HCT116 (cell line): ENCODE results near the gene RET. TPM values are rescaled to one million over a fixed set of nuclear protein-coding genes. Genes with fewer than 3 reads are reported as not detected.

ENCODE experiments used
- ATAC-seq: fragments of 200-7000 bp; cut with Tn5 transposase; 2 replicates; pipeline ENCODE4 v1.9.1; 2020; ENCODE audit warnings: mild to moderate bottlenecking, moderate library complexity
- BruUV-seq: library from RNA; stranded (reverse); fragments of 400-500 nt; replicated peaks from 2 replicates; lab custom pipeline; 2021; lab: Mats Ljungman, UMichigan
- CTCF ChIA-PET: fragments of 300-600 bp; sonication (Branson Sonifier 250); formaldehyde crosslinking; loops from one replicate; lab custom pipeline; 2021; ENCODE audit warnings: antibody characterized with exemption; lab: Charles Lee
- POLR2A ChIA-PET: fragments of 300-600, 350-600 bp; sonication (Branson Sonifier 250); formaldehyde crosslinking; loops from one replicate; lab custom pipeline; 2021; ENCODE audit warnings: antibody characterized with exemption; lab: Charles Lee
- RAD21 ChIA-PET, 2 experiments: fragments of 300-600 bp; sonication (Branson Sonifier 250); formaldehyde crosslinking; loops; one replicate each; lab custom pipeline; 2023; ENCODE audit warnings: low total read pairs in 2 of 2; ENCODE audit not compliant: uncharacterized antibody in 2 of 2, unreplicated experiment in 2 of 2, low non-redundant PET in 1 of 2; lab: Charles Lee
- DNase-seq: peaks from one replicate; pipeline ENCODE4 v3.0.0-alpha.2; 2010; ENCODE audit warnings: low read depth, low spot score
- H2AFZ ChIP-seq: fragments of 200-600 bp; shearing (Covaris generic), sonication (generic); 2 replicates; pipeline ENCODE4 v1.6.1; 2017; ENCODE audit warnings: low read depth, mixed run types, mixed read lengths, antibody characterized with exemption, low read length; ENCODE audit not compliant: poor library complexity, severe bottlenecking
- H3K27ac ChIP-seq: 2 replicates; pipeline ENCODE4 v1.5.1; 2012; ENCODE audit warnings: low read depth, low read length
- H3K27me3 ChIP-seq: fragments of 200-600 bp; sonication (generic); 2 replicates; pipeline ENCODE4 v1.6.1; 2016; ENCODE audit warnings: mixed run types, low read length, mixed read lengths; ENCODE audit not compliant: insufficient read depth
- H3K36me3 ChIP-seq, 2 experiments: fragments of 200-500 bp in 1 of 2; fragments of 200-600 bp in 1 of 2; sonication (Bioruptor generic) in 1 of 2; sonication (generic) in 1 of 2; 2 replicates each; pipeline versions ENCODE4 v1.5.1 to v1.6.1; 2014 to 2016; ENCODE audit warnings: low read length in 2 of 2, inconsistent platforms in 1 of 2, mixed read lengths in 1 of 2, mixed run types in 1 of 2; ENCODE audit not compliant: insufficient read depth in 2 of 2, control insufficient read depth in 1 of 2
- H3K4me1 ChIP-seq, 2 experiments: fragments of 200-600 bp in 1 of 2; sonication (generic) in 1 of 2; 2 replicates each; pipeline versions ENCODE4 v1.5.1 to v1.6.1; 2012 to 2017; ENCODE audit warnings: low read length in 2 of 2, inconsistent platforms in 1 of 2, mild to moderate bottlenecking in 1 of 2, mixed read lengths in 1 of 2, mixed run types in 1 of 2, moderate library complexity in 1 of 2; ENCODE audit not compliant: insufficient read depth in 2 of 2, control insufficient read depth in 1 of 2
- H3K4me2 ChIP-seq: fragments of 200-600 bp; sonication (generic); 2 replicates; pipeline ENCODE4 v1.6.1; 2017; ENCODE audit warnings: mixed run types, low read length, mixed read lengths
- H3K4me3 ChIP-seq, 2 experiments: fragments of 200-600 bp in 1 of 2; sonication (generic) in 1 of 2; replicated peaks in 1 of 2; 2 replicates each; pipeline ENCODE4 v1.5.1; 2011 to 2016; ENCODE audit warnings: low read length in 2 of 2, control low read depth in 1 of 2, low read depth in 1 of 2, mild to moderate bottlenecking in 1 of 2, mixed read lengths in 1 of 2, mixed run types in 1 of 2
- H3K79me2 ChIP-seq: fragments of 200-600 bp; sonication (generic); 2 replicates; pipeline ENCODE4 v1.6.1; 2017; ENCODE audit warnings: mild to moderate bottlenecking, mixed run types, low read length, moderate library complexity, mixed read lengths; ENCODE audit not compliant: insufficient read depth
- H3K9ac ChIP-seq: fragments of 200-600 bp; sonication (generic); 2 replicates; pipeline ENCODE4 v1.6.1; 2016; ENCODE audit warnings: low read length, mixed read lengths
- H3K9me2 ChIP-seq: fragments of 200-600 bp; sonication (generic), shearing (Covaris generic); 2 replicates; pipeline ENCODE4 v1.6.1; 2017; ENCODE audit warnings: mixed run types, mild to moderate bottlenecking, moderate library complexity; ENCODE audit not compliant: insufficient read depth
- H3K9me3 ChIP-seq, 2 experiments: fragments of 200-500 bp in 1 of 2; fragments of 200-600 bp in 1 of 2; sonication (Bioruptor generic) in 1 of 2; sonication (generic) in 1 of 2; 2 replicates each; pipeline ENCODE4 v1.6.1; 2014 to 2017; ENCODE audit warnings: low read length in 2 of 2, mixed read lengths in 2 of 2, inconsistent platforms in 1 of 2, low read depth in 1 of 2, mild to moderate bottlenecking in 1 of 2, mixed run types in 1 of 2, moderate library complexity in 1 of 2; ENCODE audit not compliant: control insufficient read depth in 1 of 2, insufficient read depth in 1 of 2
- H4K20me1 ChIP-seq: fragments of 200-600 bp; sonication (generic), shearing (Covaris generic); 2 replicates; pipeline ENCODE4 v1.6.1; 2017; ENCODE audit warnings: mixed run types, mild to moderate bottlenecking, moderate library complexity; ENCODE audit not compliant: insufficient read depth
- ATF3 ChIP-seq: IDR thresholded peaks from 2 replicates; pipeline ENCODE4 v1.6.1; 2012
- CBX3 ChIP-seq: IDR thresholded peaks from 2 replicates; pipeline ENCODE4 v1.6.1; 2012; ENCODE audit warnings: low read depth
- EZH2 ChIP-seq: fragments of 200-600 bp; sonication (generic); IDR thresholded peaks from 2 replicates; pipeline ENCODE4 v1.6.1; 2017; ENCODE audit warnings: antibody characterized with exemption, mixed run types
- FOSL1 ChIP-seq: IDR thresholded peaks from 2 replicates; pipeline ENCODE4 v1.6.1; 2012; ENCODE audit warnings: low read depth
- REST ChIP-seq: IDR thresholded peaks from 2 replicates; pipeline ENCODE4 v1.6.1; 2012; ENCODE audit warnings: low read depth
- ZFX ChIP-seq: fragments of 450-650 bp; IDR thresholded peaks from 2 replicates; pipeline ENCODE4 v1.6.1; 2017
- intact Hi-C: fragments of 100-400 bp; cut with micrococcal nuclease; formaldehyde crosslinking; loops from 2 replicates; pipeline ENCODE4 v1.10.0; 2022
- total RNA-seq: library from RNA; stranded (reverse); gene quantifications from one replicate; pipeline ENCODE4 v1.2.1, GENCODE V29; 2021; ENCODE audit not compliant: unreplicated experiment

RET gene
- total RNA-seq, 1 experiment from 2014 or later = 5.9 TPM

GRCh38 chr10:43041422-43042342 is 35.2 kb upstream of the RET start:
- H3K79me2 ChIP-seq = no peaks in the 10 kb centered on the region
- no peak for DNase-seq
- BruUV-seq = no TSS peak
- no peak overlapping the region for H2AFZ ChIP-seq
- ChIA-PET CTCF (no interaction called here), RAD21 (no interaction called here), POLR2A (no interaction called here)
- no peaks in the 10 kb centered on the region for H3K9me2 ChIP-seq
- no peaks in the 10 kb centered on the region for H3K4me1 ChIP-seq
- no peak overlapping the region for H3K4me2 ChIP-seq
- H4K20me1 ChIP-seq = no peaks in the 10 kb centered on the region
- TF ChIP-seq REST (no peak), EZH2 (no peak), ZFX (no peak), CBX3 (no peak), FOSL1 (no peak), ATF3 (no peak)
- H3K36me3 ChIP-seq = no peaks in the 10 kb centered on the region
- no peak overlapping the region for H3K9ac ChIP-seq
- no peaks in the 10 kb centered on the region for H3K27me3 ChIP-seq
- H3K9me3 ChIP-seq = no peaks in the 10 kb centered on the region
- intact Hi-C loops = no loop called here
- H3K4me3 ChIP-seq = no peak overlapping the region
- no peak for ATAC-seq
- no peak overlapping the region for H3K27ac ChIP-seq
